Measurements from ENCODE around the gene STH.

DNA sequence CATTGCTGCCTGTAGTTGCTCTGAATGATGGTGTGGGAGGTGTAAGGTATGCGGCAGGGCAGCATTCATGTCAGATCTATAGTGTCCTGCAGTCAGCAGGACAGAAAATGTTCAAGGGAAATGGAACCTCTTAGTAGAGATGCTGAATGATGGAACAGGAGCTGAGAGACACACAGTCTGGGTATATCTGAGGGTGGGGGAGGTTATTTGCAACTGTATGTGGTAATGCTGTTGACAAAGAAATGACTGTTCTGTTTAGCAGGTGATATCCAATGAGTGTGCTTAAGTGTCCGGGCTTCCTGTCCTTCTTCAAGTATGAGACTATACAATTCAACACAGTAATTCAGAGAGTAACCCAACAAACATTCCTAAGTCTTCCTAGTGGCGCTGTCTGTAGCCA lies 46.6 kb downstream of the STH start:
- TF ChIP-seq, protein P1, sequence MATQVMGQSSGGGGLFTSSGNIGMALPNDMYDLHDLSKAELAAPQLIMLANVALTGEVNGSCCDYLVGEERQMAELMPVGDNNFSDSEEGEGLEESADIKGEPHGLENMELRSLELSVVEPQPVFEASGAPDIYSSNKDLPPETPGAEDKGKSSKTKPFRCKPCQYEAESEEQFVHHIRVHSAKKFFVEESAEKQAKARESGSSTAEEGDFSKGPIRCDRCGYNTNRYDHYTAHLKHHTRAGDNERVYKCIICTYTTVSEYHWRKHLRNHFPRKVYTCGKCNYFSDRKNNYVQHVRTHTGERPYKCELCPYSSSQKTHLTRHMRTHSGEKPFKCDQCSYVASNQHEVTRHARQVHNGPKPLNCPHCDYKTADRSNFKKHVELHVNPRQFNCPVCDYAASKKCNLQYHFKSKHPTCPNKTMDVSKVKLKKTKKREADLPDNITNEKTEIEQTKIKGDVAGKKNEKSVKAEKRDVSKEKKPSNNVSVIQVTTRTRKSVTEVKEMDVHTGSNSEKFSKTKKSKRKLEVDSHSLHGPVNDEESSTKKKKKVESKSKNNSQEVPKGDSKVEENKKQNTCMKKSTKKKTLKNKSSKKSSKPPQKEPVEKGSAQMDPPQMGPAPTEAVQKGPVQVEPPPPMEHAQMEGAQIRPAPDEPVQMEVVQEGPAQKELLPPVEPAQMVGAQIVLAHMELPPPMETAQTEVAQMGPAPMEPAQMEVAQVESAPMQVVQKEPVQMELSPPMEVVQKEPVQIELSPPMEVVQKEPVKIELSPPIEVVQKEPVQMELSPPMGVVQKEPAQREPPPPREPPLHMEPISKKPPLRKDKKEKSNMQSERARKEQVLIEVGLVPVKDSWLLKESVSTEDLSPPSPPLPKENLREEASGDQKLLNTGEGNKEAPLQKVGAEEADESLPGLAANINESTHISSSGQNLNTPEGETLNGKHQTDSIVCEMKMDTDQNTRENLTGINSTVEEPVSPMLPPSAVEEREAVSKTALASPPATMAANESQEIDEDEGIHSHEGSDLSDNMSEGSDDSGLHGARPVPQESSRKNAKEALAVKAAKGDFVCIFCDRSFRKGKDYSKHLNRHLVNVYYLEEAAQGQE (IDR thresholded peaks at IDR 0.05; ENCODE audit: unreplicated experiment), result no peak
- no peak for TF ChIP-seq POLR2AphosphoS5 (IDR thresholded peaks at IDR 0.05; ENCODE audit: low read depth)
- TF ChIP-seq, protein P2, sequence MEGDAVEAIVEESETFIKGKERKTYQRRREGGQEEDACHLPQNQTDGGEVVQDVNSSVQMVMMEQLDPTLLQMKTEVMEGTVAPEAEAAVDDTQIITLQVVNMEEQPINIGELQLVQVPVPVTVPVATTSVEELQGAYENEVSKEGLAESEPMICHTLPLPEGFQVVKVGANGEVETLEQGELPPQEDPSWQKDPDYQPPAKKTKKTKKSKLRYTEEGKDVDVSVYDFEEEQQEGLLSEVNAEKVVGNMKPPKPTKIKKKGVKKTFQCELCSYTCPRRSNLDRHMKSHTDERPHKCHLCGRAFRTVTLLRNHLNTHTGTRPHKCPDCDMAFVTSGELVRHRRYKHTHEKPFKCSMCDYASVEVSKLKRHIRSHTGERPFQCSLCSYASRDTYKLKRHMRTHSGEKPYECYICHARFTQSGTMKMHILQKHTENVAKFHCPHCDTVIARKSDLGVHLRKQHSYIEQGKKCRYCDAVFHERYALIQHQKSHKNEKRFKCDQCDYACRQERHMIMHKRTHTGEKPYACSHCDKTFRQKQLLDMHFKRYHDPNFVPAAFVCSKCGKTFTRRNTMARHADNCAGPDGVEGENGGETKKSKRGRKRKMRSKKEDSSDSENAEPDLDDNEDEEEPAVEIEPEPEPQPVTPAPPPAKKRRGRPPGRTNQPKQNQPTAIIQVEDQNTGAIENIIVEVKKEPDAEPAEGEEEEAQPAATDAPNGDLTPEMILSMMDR (conservative IDR thresholded peaks at IDR 0.05; ENCODE audit: low read depth in 2 of 2), result no peak

Data from GM23338 (cell line).